ENCODE measurements around the gene KCNJ9. TPM values are rescaled to one million over a fixed set of nuclear protein-coding genes. Genes with fewer than 3 reads are reported as not detected.

Gene KCNJ9
- total RNA-seq, 2 donors from 2014 or later, result 0.11 to 0.30 TPM

- Histone ChIP-seq H3K36me3 (no peaks in the 10 kb centered on the region), H3K27ac (no peak overlapping the region), H3K9ac (ENCODE audit: low read depth in 2 of 2, low read length in 2 of 2) (no peak overlapping the region), H3K4me1 (no peaks in the 10 kb centered on the region), H3K4me3 (no peak overlapping the region), H3K9me3 (no peaks in the 10 kb centered on the region), H3K27me3 (no peaks in the 10 kb centered on the region)
- TF ChIP-seq CTCF (IDR thresholded peaks at IDR 0.05), result no peak
- DNase-seq, result no peak
- intact Hi-C loops (cut with DNase I), result no loop called here
Measured at GRCh38 chr1:160050619-160051018, 30.7 kb upstream of the KCNJ9 start.

GRCh38 chr1:160052936-160053335 lies 28.4 kb upstream of the KCNJ9 start:
- H3K4me3 ChIP-seq, result no peak overlapping the region
- no peaks in the 10 kb centered on the region for H3K27me3 ChIP-seq
- no peak overlapping the region for H3K9ac ChIP-seq (ENCODE audit: low read depth in 2 of 2, low read length in 2 of 2)
- no peak for DNase-seq
- H3K27ac ChIP-seq, result no peak overlapping the region
- H3K36me3 ChIP-seq, result no peaks in the 10 kb centered on the region
- intact Hi-C loops (cut with DNase I), result no loop called here
- H3K4me1 ChIP-seq, result no peaks in the 10 kb centered on the region
- no peaks in the 10 kb centered on the region for H3K9me3 ChIP-seq
- TF ChIP-seq CTCF (IDR thresholded peaks at IDR 0.05), result no peak

GRCh38 chr1:160053548-160054365 lies 27.6 kb upstream of the KCNJ9 start:
- Histone ChIP-seq H3K27ac (no peak overlapping the region), H3K4me1 (no peaks in the 10 kb centered on the region), H3K36me3 (no peaks in the 10 kb centered on the region), H3K27me3 (no peaks in the 10 kb centered on the region), H3K9me3 (no peaks in the 10 kb centered on the region), H3K9ac (ENCODE audit: low read depth in 2 of 2, low read length in 2 of 2) (no peak overlapping the region), H3K4me3 (no peak overlapping the region)
- intact Hi-C loops (cut with DNase I), result no loop called here
- TF ChIP-seq CTCF (IDR thresholded peaks at IDR 0.05), result no peak
- no peak for DNase-seq

GRCh38 chr1:160056648-160057169 lies 24.6 kb upstream of the KCNJ9 start:
- Histone ChIP-seq H3K9ac (ENCODE audit: low read depth in 2 of 2, low read length in 2 of 2) (no peak overlapping the region), H3K4me1 (no peaks in the 10 kb centered on the region), H3K4me3 (no peak overlapping the region), H3K27me3 (no peaks in the 10 kb centered on the region), H3K27ac (no peak overlapping the region), H3K9me3 (no peaks in the 10 kb centered on the region), H3K36me3 (no peaks in the 10 kb centered on the region)
- no peak for TF ChIP-seq CTCF (IDR thresholded peaks at IDR 0.05)
- no peak for DNase-seq
- intact Hi-C loops (cut with DNase I), result no loop called here

- Histone ChIP-seq H3K4me1 (no peaks in the 10 kb centered on the region), H3K27me3 (no peaks in the 10 kb centered on the region), H3K27ac (no peak overlapping the region), H3K36me3 (no peaks in the 10 kb centered on the region), H3K9ac (ENCODE audit: low read depth in 2 of 2, low read length in 2 of 2) (no peak overlapping the region), H3K9me3 (no peaks in the 10 kb centered on the region), H3K4me3 (no peak overlapping the region)
- intact Hi-C loops (cut with DNase I), result no loop called here
- DNase-seq, result no peak
- TF ChIP-seq CTCF (IDR thresholded peaks at IDR 0.05), result no peak
Measured at GRCh38 chr1:160058087-160058486, 23.3 kb upstream of the KCNJ9 start.

All from colonic mucosa (tissue), 4 donors.